Neutrophil (primary cell): ENCODE results near the gene SETD5.

ENCODE experiments used
- H3K27ac ChIP-seq: fragments of 200-600 bp; sonication (generic); 2 replicates; pipeline ENCODE4 v1.5.1; 2016; ENCODE audit warnings: mild to moderate bottlenecking, moderate library complexity
- H3K27me3 ChIP-seq: fragments of 200-600 bp; sonication (generic); 2 replicates; pipeline ENCODE4 v1.6.0; 2016; ENCODE audit warnings: mild to moderate bottlenecking
- H3K36me3 ChIP-seq: fragments of 200-600 bp; sonication (generic); 2 replicates; pipeline ENCODE4 v1.5.1; 2017
- H3K4me1 ChIP-seq, 2 experiments: fragments of 200-600 bp in 1 of 2; sonication (generic) in 1 of 2; 1 replicate in 1 of 2; 2 replicates in 1 of 2; pipeline versions ENCODE4 v1.5.1 to v1.6.1; 2013 to 2016; ENCODE audit warnings: low read depth in 1 of 2, low read length in 1 of 2, mild to moderate bottlenecking in 1 of 2, moderate library complexity in 1 of 2; ENCODE audit not compliant: control insufficient read depth in 1 of 2, insufficient read depth in 1 of 2
- H3K4me3 ChIP-seq, 2 experiments: fragments of 200-600 bp in 1 of 2; sonication (generic) in 1 of 2; 1 replicate in 1 of 2; 2 replicates in 1 of 2; pipeline ENCODE4 v1.5.1; 2013 to 2016; ENCODE audit warnings: low read depth in 1 of 2, low read length in 1 of 2, mild to moderate bottlenecking in 1 of 2, moderate library complexity in 1 of 2
- H3K9me3 ChIP-seq: fragments of 200-600 bp; sonication (generic); 2 replicates; pipeline ENCODE4 v1.5.1; 2016
- TF ChIP-seq, protein P1 (sequence below): fragments of 200-600 bp; sonication (generic); IDR thresholded peaks from 2 replicates; pipeline ENCODE4 v1.5.1; 2016; ENCODE audit warnings: antibody characterized with exemption

SETD5 gene

DNA sequence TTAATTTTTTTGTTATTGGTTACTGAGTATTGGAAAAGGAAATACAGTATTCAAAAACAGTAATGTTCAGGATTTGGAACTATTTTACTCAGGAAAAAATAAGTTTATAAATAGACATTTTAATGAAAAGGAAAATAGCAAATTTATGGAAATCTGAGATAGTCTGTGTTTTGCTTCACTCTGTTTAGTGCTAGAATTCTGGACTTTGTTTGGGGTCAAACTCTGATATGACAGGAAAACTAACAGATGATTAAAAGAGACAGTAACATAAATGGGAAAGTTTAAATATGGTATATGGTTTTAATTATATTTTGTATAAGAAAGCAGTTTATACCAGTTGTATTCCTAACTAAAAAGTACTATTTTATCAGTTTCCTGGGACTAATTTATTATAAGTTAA is 17.4 kb downstream of the SETD5 start:
- peaks cover 12 to 14% of the 10 kb centered on the region in 2 experiments for H3K4me1 ChIP-seq
- no peaks in the 10 kb centered on the region for H3K9me3 ChIP-seq
- H3K27ac ChIP-seq, result no peak overlapping the region

DNA sequence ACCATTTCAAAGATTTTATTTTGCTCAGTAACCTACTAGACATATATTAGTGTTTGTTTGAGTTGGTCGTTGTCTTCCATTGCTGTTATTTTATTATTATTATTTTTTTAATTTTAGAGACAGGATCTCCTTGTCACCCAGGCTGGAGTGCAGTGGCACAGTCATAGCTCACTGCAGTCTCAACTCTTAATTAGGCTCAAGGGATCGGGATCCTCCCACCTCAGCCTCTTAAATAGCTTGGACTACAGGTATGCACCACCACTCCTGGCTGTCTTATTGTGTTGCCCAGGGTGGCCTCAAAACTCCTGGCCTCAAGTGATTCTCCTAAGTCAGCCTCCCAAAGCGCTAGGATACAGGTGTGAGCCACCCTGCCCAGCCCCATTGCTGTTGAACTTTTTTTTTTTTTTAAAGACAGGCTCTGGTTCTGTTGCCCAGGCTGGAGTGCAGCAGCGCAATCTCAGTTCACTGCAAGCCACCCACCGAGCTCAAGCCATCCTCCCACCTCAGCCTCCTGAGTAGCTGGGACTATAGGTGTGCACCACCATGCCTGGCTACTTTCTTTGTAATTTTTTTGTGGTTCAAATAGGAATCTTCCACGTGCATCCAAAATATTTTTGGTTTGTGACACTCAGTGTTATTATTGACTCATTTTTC is 18.2 kb downstream of the SETD5 start:
- H3K9me3 ChIP-seq, result no peaks in the 10 kb centered on the region
- no peaks in the 10 kb centered on the region for H3K27me3 ChIP-seq
- H3K36me3 ChIP-seq, result no peaks in the 10 kb centered on the region
- H3K4me1 ChIP-seq, result peaks cover 4 to 7% of the 10 kb centered on the region in 2 experiments
- peak overlapping the region; percentile 31 for H3K27ac ChIP-seq
- H3K4me3 ChIP-seq, result no peak overlapping the region
- TF ChIP-seq, protein P1, sequence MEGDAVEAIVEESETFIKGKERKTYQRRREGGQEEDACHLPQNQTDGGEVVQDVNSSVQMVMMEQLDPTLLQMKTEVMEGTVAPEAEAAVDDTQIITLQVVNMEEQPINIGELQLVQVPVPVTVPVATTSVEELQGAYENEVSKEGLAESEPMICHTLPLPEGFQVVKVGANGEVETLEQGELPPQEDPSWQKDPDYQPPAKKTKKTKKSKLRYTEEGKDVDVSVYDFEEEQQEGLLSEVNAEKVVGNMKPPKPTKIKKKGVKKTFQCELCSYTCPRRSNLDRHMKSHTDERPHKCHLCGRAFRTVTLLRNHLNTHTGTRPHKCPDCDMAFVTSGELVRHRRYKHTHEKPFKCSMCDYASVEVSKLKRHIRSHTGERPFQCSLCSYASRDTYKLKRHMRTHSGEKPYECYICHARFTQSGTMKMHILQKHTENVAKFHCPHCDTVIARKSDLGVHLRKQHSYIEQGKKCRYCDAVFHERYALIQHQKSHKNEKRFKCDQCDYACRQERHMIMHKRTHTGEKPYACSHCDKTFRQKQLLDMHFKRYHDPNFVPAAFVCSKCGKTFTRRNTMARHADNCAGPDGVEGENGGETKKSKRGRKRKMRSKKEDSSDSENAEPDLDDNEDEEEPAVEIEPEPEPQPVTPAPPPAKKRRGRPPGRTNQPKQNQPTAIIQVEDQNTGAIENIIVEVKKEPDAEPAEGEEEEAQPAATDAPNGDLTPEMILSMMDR, result no peak

More for the DNA sequence above, 17.4 kb downstream of the SETD5 start:
- no peak overlapping the region for H3K4me3 ChIP-seq
- H3K27me3 ChIP-seq, result no peaks in the 10 kb centered on the region
- TF ChIP-seq, protein P1, result no peak
- H3K36me3 ChIP-seq, result no peaks in the 10 kb centered on the region

DNA sequence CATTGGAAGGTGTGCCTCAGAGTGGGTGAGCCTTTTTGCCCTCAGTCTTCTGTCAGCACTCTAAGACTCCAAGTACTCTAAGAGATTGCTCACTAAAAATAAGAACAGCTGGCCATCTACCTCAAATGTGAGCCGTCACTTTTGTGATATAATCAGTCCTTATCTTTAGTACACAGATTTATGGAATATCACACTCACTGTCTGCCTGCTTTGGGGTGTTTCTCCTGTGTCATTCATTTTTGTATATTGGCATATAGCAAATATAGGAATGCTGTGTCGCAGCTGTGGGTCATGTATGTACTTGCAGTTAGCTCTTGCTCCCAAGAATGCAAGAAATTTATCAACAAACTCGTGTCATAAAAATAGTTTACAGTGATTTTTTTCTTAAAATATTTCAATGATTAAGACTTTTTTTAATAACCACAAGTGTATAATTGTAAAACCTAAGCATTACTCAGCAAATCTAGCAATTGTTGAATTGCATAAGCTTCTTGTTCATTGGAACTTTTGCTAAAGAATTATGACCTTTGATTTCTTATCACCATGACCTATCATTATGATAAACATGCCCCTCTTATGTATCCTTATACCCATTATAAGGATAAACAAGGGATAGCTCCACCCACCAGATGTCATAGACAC is 18.8 kb downstream of the SETD5 start:
- H3K4me3 ChIP-seq, result no peak overlapping the region
- H3K4me1 ChIP-seq, result peaks cover 0 to under 1% of the 10 kb centered on the region in 2 experiments
- H3K36me3 ChIP-seq, result no peaks in the 10 kb centered on the region
- no peaks in the 10 kb centered on the region for H3K9me3 ChIP-seq
- H3K27me3 ChIP-seq, result no peaks in the 10 kb centered on the region
- H3K27ac ChIP-seq, result peak overlapping the region; percentile 31
- TF ChIP-seq, protein P1, result no peak

DNA sequence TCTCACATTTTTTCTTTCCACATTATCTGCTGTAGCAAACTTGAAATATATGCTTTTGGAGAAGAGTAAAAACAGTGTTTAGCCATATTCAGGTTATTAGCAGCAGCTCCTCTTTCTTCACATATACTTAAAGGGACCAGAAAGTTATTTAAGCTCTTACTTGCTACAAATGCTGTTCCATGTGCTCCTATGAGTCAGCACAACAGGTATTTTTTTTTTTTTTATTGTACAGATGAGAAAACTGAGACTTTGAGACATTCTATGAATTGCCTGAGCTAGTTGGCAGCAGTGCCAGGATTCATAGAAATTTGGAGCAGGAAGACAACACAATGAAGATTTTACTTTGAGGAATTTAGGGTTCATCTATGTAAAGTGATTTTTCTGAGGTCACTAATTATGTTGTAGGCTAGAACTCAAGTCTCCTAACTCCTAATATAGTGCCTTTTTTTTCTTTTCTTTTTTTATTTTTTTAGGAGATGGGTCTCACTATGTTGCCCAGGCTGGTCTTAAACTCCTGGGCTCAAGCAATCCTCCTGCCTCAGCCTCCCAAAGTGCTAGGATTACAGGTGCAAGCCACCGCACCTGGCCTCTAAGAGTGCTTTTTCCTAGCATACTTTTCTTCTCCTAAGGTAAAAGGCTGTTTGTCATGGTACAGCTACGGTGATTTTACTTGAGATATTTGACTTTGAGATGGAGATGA is 23.6 kb downstream of the SETD5 start:
- Histone ChIP-seq H3K4me1 (peaks cover 6 to 10% of the 10 kb centered on the region in 2 experiments), H3K36me3 (peaks cover 4% of the 10 kb centered on the region), H3K27me3 (no peaks in the 10 kb centered on the region), H3K4me3 (no peak overlapping the region), H3K27ac (no peak overlapping the region), H3K9me3 (no peaks in the 10 kb centered on the region)
- TF ChIP-seq, protein P1, result no peak

DNA sequence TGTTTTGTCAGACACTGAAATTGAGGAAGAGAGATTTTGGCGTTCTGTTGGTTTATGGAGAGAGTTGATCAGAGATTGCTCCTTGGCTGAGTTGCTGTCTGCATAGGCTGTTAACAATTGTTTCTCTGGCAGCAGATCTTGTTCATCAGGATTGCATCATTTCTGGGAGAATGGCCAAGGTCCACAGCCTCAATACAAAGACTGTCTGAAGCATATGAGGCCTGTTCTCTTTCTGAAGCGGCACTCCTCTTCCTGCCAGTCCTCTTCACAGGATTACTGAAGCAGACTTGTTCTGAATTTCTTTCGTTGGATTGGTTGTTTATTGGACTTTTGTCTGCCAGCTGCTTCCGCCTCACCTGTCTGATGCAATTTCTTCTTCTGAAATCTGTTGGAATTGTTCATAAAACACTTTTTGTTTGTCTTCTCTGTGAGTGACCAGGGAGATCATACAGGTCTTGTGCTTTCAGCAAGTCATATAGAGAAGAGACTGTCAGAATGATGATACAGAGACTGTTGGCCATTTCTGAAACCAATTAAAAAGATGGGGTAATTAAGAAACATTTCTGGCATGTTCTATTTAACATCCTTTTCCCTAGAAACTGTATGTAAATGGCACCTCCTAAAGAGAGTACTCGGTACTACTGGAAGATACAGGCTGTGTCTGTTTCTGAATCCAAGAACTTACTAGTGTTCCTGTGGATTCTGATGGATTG is 25.5 kb downstream of the SETD5 start:
- Histone ChIP-seq H3K27me3 (no peaks in the 10 kb centered on the region), H3K4me1 (peaks cover 6 to 10% of the 10 kb centered on the region in 2 experiments), H3K36me3 (peaks cover 19% of the 10 kb centered on the region), H3K9me3 (no peaks in the 10 kb centered on the region), H3K27ac (peak overlapping the region; percentile 76), H3K4me3 (no peak overlapping the region)
- TF ChIP-seq, protein P1, result peak; percentile 26
